GM12875 (cell line): Measurements from ENCODE around the gene POLD4.

Experiments
- H3K4me3 ChIP-seq: one replicate; pipeline ENCODE4 v1.5.1; 2011; ENCODE audit warnings: low read depth, low read length, control low read depth
- CTCF ChIP-seq: IDR thresholded peaks from 2 replicates; pipeline ENCODE4 v1.5.1; 2011; ENCODE audit warnings: low read depth, mild to moderate bottlenecking, control low read depth, inconsistent platforms, low read length, moderate library complexity, borderline replicate concordance; ENCODE audit not compliant: insufficient read depth

Gene POLD4

GRCh38 chr11:67357831-67358670 lies 4.7 kb upstream of the POLD4 start:
- no peak overlapping the region for H3K4me3 ChIP-seq
- TF ChIP-seq CTCF: no peak

- TF ChIP-seq CTCF: peak; percentile 95
- H3K4me3 ChIP-seq: peak overlapping the region; percentile 29
Observed at GRCh38 chr11:67356864-67357561, 3.7 kb upstream of the POLD4 start.

GRCh38 chr11:67356387-67356863 lies 3.1 kb upstream of the POLD4 start:
- TF ChIP-seq CTCF: no peak
- peak overlapping the region; percentile 29 for H3K4me3 ChIP-seq

DNA sequence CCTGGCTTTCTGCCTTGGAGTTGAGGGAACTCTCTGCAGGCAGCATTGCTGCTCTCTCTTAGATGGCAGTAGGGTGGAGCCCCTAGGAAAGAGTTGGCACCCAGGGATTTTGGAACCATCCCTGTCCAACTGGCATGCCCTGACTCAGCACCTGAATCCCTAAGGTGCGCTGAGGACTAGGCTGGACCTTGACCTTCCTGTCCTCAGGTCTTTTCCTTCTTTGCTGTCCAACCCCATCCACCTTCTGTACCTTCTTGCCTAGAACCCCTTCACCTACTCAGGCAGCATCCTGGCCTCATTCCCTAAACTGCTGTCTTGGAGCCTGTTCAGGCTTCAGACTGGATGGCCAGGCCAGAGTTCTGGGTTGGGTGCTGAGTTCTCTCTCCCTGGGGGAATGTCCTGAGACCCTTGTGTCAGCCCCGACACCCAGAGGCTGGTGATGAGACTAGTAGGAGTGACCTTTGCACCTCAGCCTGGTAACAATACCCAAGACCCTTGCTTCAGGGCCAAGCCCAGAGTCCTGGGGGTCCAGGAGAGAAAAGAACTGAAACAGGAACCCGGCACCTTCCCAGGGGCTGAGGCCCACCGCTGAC lies 2.5 kb upstream of the POLD4 start:
- TF ChIP-seq CTCF: no peak
- peak overlapping the region; percentile 29 for H3K4me3 ChIP-seq

GRCh38 chr11:67355023-67355793 lies 1.9 kb upstream of the POLD4 start:
- no peak for TF ChIP-seq CTCF
- H3K4me3 ChIP-seq: no peak overlapping the region

DNA sequence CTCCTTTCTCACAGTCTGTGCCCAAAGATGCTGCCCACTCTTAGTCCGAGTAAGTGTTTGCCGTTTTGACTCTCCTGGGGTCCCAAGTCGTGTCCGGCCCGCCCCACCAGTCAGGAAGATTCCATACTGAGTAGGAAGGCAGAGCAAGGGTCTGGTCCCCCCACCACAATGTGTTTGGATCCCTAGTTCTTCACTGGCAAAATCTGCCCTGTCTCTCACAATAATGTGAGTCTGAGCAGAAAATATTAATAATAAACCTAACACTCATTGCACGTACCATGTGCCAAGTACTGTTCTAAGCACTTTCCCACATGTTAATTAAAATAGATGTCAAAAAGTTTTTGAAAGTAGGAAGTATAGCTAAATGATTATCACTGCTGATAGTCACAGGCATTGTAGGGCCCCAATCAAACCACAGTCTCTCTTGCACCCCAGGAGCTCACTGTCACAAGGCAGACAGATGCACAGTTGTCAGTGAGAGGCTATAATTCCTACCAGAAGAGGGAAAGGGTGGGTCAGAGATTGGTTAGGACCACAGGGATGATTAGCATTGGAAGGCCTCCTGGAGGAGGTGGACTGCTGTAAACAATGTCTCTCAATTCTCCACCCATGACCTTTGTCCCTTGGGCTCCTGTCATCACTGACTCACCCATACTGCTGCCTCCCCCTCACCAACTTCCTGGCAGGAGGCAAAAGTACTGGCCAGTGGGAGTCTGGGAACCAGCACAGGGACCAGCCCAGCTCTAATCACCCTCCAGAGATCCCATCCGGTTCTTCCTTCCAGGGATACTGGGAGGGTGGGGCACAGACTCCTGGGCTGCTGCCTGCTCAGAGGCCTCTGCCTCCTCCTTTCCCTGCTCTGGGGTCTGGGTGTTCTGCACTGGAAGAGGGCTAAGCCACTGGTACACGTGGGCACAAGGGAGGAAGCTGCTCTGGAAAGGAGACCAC lies 1.0 kb upstream of the POLD4 start:
- no peak for TF ChIP-seq CTCF
- H3K4me3 ChIP-seq: peak overlapping the region; percentile 2
